ENCODE measurements around the gene SPRR4.

- TF ChIP-seq POLR2A (IDR thresholded peaks at IDR 0.05) (no peak), EP300 (IDR thresholded peaks at IDR 0.05) (no peak)
These were observed 7.5 kb upstream of the SPRR4 start for GRCh38 chr1:152962876-152963415.

All from stomach (tissue), 4 donors.